Activated gamma-delta T cell (primary cell): Measurements from ENCODE around the gene SPATA31A7.
"Not testable (repeated sequence)": the region's sequence is repeated elsewhere in the genome, so short reads cannot be mapped to it uniquely, and the experiment has no call there.

ENCODE experiments used
- DNase-seq: peaks from one replicate; lab custom pipeline; 2025; lab: John Stamatoyannopoulos, UW
- total RNA-seq, 2 donors: gene quantifications; one replicate each; lab custom pipeline; 2026; lab: John Stamatoyannopoulos, UW

Gene SPATA31A7
- 0 to 0.04 reads per million in 2 donors for total RNA-seq

GRCh38 chr9:61189736-61190135 is at the start of gene SPATA31A7:
TSS of gene SPATA31A7 (plus strand) at chr9:61190036. CDS start at chr9:61190065, 29 bp downstream.
- DNase-seq, result not testable (repeated sequence)

GRCh38 chr9:61226438-61226837 is 36.6 kb downstream of the SPATA31A7 start:
- not testable (repeated sequence) for DNase-seq
